ENCODE data around the gene ERICH4.
"Not testable (repeated sequence)": the region's sequence is repeated elsewhere in the genome, so short reads cannot be mapped to it uniquely, and the experiment has no call there.

The ERICH4 gene

GRCh38 chr19:41427647-41428480 lies 15.1 kb upstream of the ERICH4 start:
- TF ChIP-seq CTCF (IDR thresholded peaks at IDR 0.05; ENCODE audit: insufficient read depth, low read depth, low read length, missing control alignments), result no peak
- peak overlapping the region; percentile 62 for H3K4me3 ChIP-seq (ENCODE audit: low read length)
- DNase-seq (ENCODE audit: low read depth), result peak; percentile 24

GRCh38 chr19:41428481-41428859 lies 14.5 kb upstream of the ERICH4 start:
- peak overlapping the region; percentile 62 for H3K4me3 ChIP-seq (ENCODE audit: low read length)
- no peak for TF ChIP-seq CTCF (IDR thresholded peaks at IDR 0.05; ENCODE audit: insufficient read depth, low read depth, low read length, missing control alignments)
- DNase-seq (ENCODE audit: low read depth), result no peak

GRCh38 chr19:41430922-41431321 lies 12.0 kb upstream of the ERICH4 start:
- no peak for TF ChIP-seq CTCF (IDR thresholded peaks at IDR 0.05; ENCODE audit: insufficient read depth, low read depth, low read length, missing control alignments)
- no peak overlapping the region for H3K4me3 ChIP-seq (ENCODE audit: low read length)
- no peak for DNase-seq (ENCODE audit: low read depth)

- peak; percentile 41 for TF ChIP-seq CTCF (IDR thresholded peaks at IDR 0.05; ENCODE audit: insufficient read depth, low read depth, low read length, missing control alignments)
- peak; percentile 46 for DNase-seq (ENCODE audit: low read depth)
- no peak overlapping the region for H3K4me3 ChIP-seq (ENCODE audit: low read length)
These were observed 11.2 kb upstream of the ERICH4 start for GRCh38 chr19:41431426-41432386.

- no peak for TF ChIP-seq CTCF (IDR thresholded peaks at IDR 0.05; ENCODE audit: insufficient read depth, low read depth, low read length, missing control alignments)
These were observed 9.8 kb upstream of the ERICH4 start for GRCh38 chr19:41433171-41433570.

GRCh38 chr19:41434450-41434849 lies 8.5 kb upstream of the ERICH4 start:
- H3K4me3 ChIP-seq (ENCODE audit: low read length), result no peak overlapping the region
- DNase-seq (ENCODE audit: low read depth), result no peak
- TF ChIP-seq CTCF (IDR thresholded peaks at IDR 0.05; ENCODE audit: insufficient read depth, low read depth, low read length, missing control alignments), result no peak

More at GRCh38 chr19:41433171-41433570, 9.8 kb upstream of the ERICH4 start:
- no peak overlapping the region for H3K4me3 ChIP-seq (ENCODE audit: low read length)
- DNase-seq (ENCODE audit: low read depth), result no peak

GRCh38 chr19:41435376-41435775 lies 7.6 kb upstream of the ERICH4 start:
- not testable (repeated sequence) for DNase-seq (ENCODE audit: low read depth); H3K4me3 ChIP-seq (ENCODE audit: low read length)

Data from epithelial cell of esophagus (primary cell).